Duodenal mucosa (tissue), 2 donors: ENCODE results near the gene CPSF7.

ENCODE experiments used
- H3K27ac ChIP-seq: one replicate; pipeline ENCODE4 v1.7.0; 2013; ENCODE audit warnings: low read depth, low read length
- H3K27me3 ChIP-seq, 2 donors: one replicate each; pipeline ENCODE4 v1.7.0; 2013; ENCODE audit warnings: low read length in 2 of 2, control low read depth in 1 of 2; ENCODE audit not compliant: insufficient read depth in 2 of 2, control insufficient read depth in 1 of 2
- H3K36me3 ChIP-seq, 2 donors: one replicate each; pipeline ENCODE4 v1.7.0; 2013; ENCODE audit warnings: low read length in 2 of 2, control low read depth in 1 of 2; ENCODE audit not compliant: insufficient read depth in 2 of 2, control insufficient read depth in 1 of 2
- H3K4me1 ChIP-seq, 2 donors: one replicate each; pipeline ENCODE4 v1.7.0; 2013; ENCODE audit warnings: low read length in 2 of 2, control low read depth in 1 of 2; ENCODE audit not compliant: insufficient read depth in 2 of 2, control insufficient read depth in 1 of 2
- H3K4me3 ChIP-seq, 2 donors: one replicate each; pipeline ENCODE4 v1.7.0; 2013; ENCODE audit warnings: low read length in 2 of 2, low read depth in 1 of 2
- H3K9ac ChIP-seq, 2 donors: one replicate each; pipeline ENCODE4 v1.7.0; 2013; ENCODE audit warnings: low read length in 2 of 2, low read depth in 1 of 2
- H3K9me3 ChIP-seq, 2 donors: one replicate each; pipeline ENCODE4 v1.7.0; 2013; ENCODE audit warnings: low read length in 2 of 2, control low read depth in 1 of 2; ENCODE audit not compliant: control insufficient read depth in 1 of 2

Gene CPSF7, protein sequence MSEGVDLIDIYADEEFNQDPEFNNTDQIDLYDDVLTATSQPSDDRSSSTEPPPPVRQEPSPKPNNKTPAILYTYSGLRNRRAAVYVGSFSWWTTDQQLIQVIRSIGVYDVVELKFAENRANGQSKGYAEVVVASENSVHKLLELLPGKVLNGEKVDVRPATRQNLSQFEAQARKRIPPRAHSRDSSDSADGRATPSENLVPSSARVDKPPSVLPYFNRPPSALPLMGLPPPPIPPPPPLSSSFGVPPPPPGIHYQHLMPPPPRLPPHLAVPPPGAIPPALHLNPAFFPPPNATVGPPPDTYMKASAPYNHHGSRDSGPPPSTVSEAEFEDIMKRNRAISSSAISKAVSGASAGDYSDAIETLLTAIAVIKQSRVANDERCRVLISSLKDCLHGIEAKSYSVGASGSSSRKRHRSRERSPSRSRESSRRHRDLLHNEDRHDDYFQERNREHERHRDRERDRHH

DNA sequence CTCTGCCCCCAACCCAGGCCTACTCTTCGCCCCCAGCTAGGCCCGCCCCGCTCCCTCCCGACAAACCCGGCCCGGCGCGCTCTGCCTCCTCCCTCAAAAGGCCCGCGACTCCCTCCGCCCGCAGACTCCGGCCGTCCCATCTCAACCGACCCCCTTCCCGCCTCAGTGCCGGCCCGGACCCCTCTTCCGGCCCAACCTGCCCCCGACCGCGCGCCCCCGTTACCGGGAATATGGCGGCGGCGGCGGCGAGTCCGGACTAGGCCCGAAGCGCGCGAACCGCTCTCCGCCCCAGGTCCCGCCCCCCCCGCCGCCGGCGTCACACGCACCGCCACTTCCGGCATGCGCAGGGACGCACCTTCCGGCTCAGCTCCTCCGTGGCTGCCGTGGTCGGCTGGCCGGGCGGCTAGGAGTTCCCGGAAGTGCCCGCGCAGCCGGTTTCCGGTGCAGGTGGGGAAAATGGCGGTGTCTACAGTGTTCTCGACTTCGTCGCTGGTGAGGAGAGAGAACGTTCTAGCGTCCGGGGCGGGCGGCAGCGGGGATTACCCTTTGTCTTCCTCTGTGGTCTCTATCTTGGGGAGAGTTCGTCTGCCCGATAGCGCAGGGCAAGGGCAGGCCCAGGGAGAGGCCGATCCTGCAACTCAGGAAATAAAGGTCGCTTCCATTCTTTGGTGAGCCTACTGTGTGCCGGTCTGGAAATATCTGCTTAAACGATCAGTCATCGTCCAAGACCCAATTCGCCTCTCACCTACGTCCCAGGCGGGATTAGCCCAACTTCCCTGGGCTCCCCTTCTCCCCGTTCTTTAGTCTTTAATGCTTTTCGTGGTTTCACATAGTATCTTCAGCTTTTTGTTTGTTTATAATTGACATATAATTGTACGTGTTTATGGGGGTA lies at the start of gene CPSF7, which contains the start of gene SDHAF2:
Gene CPSF7, minus strand, starts transcription at position 285 of the 892 bp plus-strand sequence. CDS start 740 bp downstream, outside the sequence.
Gene SDHAF2, plus strand, starts transcription at position 434 of the 892 bp plus-strand sequence. Its CDS starts 23 bp downstream, at position 457.
- Histone ChIP-seq H3K27me3 (no peaks in the 10 kb centered on the region), H3K27ac (peak within 1 kb of the TSS; percentile 93), H3K4me3 (peak within 1 kb of the TSS; percentile 78 to 93), H3K9ac (peak within 1 kb of the TSS; percentile 88 to 95), H3K9me3 (no peaks in the 10 kb centered on the region), H3K4me1 (peaks cover 15 to 22% of the 10 kb centered on the region in 2 donors), H3K36me3 (peaks cover 23 to 39% of the 10 kb centered on the region in 2 donors)

GRCh38 chr11:61477727-61478148 lies 48.0 kb upstream of the CPSF7 start:
- H3K27ac ChIP-seq: no peak overlapping the region
- H3K9me3 ChIP-seq: no peaks in the 10 kb centered on the region
- no peak overlapping the region for H3K9ac ChIP-seq
- H3K27me3 ChIP-seq: peaks cover 6 to 12% of the 10 kb centered on the region in 2 donors
- no peak overlapping the region for H3K4me3 ChIP-seq
- H3K4me1 ChIP-seq: no peaks in the 10 kb centered on the region
- peaks cover 0 to 5% of the 10 kb centered on the region in 2 donors for H3K36me3 ChIP-seq

DNA sequence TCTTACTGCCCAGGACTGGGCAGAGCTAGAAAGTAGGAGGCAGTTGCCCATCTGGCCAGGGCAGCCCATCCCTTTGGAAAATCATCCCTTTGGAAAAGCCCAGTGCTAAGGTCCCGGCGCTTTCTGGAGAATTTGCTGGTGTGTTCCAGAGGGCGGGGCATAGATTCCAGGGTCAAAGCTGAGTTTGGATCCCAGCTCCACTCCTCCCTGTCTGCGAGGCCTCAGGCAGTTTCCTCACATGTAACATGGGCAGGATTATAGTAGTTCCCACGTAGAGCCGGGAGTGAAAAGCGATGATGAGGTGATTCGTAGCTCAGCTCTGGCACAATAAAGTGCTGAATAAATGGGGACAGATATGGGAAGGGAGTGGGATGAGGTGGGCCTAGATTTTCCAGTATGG lies 47.4 kb upstream of the CPSF7 start:
- Histone ChIP-seq H3K27ac (no peak overlapping the region), H3K27me3 (peaks cover 6 to 12% of the 10 kb centered on the region in 2 donors), H3K4me1 (no peaks in the 10 kb centered on the region), H3K9ac (no peak overlapping the region), H3K36me3 (peaks cover 0 to 5% of the 10 kb centered on the region in 2 donors), H3K9me3 (no peaks in the 10 kb centered on the region), H3K4me3 (no peak overlapping the region)

DNA sequence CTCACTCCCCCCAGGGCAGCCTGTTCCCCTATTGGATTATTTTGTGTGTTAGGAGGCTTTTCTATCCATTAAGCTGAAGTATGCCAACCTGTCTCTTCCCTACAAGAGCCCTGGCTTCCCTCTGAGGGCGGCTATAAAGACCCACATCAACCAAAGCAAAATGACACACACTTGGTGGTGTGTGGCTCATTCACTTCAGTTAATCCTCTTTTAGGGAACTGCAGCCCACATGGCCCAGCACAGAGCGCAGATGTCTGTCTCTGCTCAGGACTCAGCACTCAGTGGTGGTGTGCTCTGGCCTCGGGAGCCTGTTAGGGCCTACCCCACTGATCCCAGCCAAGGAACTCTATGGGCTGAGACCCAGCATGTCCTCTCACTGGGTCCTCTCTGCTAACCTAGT lies 46.6 kb upstream of the CPSF7 start:
- Histone ChIP-seq H3K9ac (no peak overlapping the region), H3K4me3 (no peak overlapping the region), H3K36me3 (peaks cover 0 to 5% of the 10 kb centered on the region in 2 donors), H3K27ac (no peak overlapping the region), H3K4me1 (no peaks in the 10 kb centered on the region), H3K9me3 (no peaks in the 10 kb centered on the region), H3K27me3 (peaks cover 6 to 10% of the 10 kb centered on the region in 2 donors)

DNA sequence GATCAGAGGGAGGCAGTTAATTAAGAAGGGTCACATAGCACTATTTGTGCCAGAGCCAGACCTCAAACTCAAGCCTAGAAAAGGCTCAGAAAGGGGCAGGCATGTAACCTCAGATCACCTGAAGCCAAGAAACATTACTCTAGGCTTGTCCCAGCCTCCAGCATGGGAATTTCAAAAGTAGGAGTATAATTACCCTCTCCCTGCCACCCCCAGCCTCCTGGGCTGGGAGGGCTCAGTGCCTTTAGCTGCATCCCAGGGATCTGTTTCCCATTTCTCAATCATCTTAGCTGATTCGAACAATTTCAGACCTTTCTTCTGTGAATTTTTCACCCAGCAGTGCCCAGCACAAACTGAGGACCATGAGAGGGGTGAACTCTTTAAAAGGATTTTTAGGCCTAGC lies 45.7 kb upstream of the CPSF7 start:
- Histone ChIP-seq H3K4me1 (no peaks in the 10 kb centered on the region), H3K9ac (no peak overlapping the region)

DNA sequence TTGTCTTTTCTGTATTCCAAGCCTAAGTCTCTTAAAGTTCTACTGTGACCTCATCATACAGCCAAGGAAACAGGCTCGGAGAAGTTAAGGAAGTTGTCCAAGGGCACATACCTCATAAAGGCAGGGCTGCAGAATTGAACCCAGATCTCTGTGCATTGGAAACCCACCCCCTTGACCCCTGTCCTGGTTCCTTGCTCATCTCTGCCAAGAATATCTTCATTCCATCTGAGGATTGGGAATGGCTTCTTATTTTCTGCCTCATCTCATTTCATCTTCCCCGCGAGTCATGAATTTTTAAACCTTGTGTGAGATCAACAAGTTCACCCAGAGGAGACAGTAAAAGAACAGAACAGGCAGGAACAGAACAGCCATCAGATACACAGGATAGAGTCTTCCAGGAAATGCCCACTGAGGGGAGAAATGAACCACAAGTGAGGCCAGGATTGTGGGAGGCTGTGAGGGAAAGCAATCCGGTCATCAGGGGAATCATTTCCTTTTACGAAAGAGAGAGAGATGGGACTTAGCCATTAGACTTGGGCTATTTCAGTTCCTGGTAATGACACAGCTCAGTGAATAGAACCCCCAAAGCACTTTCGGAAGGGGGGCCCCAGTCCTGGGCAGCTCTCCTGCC lies 44.4 kb upstream of the CPSF7 start:
- Histone ChIP-seq H3K36me3 (peaks cover 4 to 13% of the 10 kb centered on the region in 2 donors), H3K4me3 (no peak overlapping the region), H3K27me3 (peaks cover 6 to 10% of the 10 kb centered on the region in 2 donors), H3K4me1 (no peaks in the 10 kb centered on the region), H3K27ac (no peak overlapping the region), H3K9ac (no peak overlapping the region), H3K9me3 (no peaks in the 10 kb centered on the region)

More for the DNA sequence above, 45.7 kb upstream of the CPSF7 start:
- Histone ChIP-seq H3K27me3 (peaks cover 6 to 10% of the 10 kb centered on the region in 2 donors), H3K4me3 (no peak overlapping the region), H3K9me3 (no peaks in the 10 kb centered on the region), H3K27ac (no peak overlapping the region), H3K36me3 (peaks cover 4 to 9% of the 10 kb centered on the region in 2 donors)

DNA sequence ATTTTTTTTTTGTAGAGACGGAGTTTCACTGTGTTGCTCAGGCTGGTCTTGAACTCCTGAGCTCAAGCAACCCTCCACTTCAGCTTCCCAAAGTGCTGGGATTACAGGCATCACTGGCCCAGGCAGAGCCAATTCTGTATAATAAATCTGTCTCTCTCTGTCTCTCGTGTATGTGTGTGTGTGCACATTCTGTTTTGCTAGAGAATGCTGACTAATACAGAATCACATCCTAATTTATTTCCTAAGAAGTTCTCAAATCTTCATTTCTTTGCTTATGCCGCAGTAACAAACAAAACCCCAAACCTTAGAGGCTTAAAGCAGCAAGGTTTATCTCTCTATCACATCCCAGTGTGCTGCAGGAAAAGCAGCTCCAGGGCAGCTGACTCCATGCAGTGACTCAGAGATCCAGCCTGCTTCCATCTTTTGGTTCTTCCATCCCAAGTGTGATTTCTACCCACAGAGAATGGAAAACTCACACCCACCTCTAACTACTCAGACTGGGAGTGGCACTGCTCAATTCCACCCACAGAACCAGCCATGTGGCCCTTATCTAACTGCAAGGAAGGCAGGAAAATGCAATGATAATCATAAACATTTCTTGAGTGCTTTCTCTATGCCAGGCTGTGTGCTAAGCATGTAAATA lies 43.7 kb upstream of the CPSF7 start:
- no peaks in the 10 kb centered on the region for H3K9me3 ChIP-seq
- H3K9ac ChIP-seq: no peak overlapping the region
- no peak overlapping the region for H3K27ac ChIP-seq
- H3K4me3 ChIP-seq: no peak overlapping the region
- H3K36me3 ChIP-seq: peaks cover 5 to 13% of the 10 kb centered on the region in 2 donors
- H3K27me3 ChIP-seq: peaks cover 2 to 6% of the 10 kb centered on the region in 2 donors
- no peaks in the 10 kb centered on the region for H3K4me1 ChIP-seq

DNA sequence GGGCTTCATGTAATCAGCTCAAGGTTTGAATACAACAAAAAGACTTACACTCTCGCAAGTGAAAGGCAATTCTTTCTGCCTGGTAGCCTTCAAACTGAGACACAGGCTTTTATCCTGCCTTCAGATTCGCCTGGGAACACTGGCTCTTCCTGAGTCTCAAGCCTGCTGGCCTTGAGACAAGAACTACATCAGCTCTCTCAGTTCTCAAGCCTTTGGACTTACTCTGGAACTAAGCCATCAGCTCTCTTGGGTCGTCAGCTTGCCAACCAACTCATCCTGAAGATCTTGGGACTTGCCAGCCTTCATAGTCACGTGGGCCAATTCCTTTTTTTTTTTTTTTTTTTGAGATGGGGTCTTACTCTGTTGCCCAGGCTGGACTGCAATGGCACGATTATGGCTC lies 43.1 kb upstream of the CPSF7 start:
- no peak overlapping the region for H3K9ac ChIP-seq
- no peaks in the 10 kb centered on the region for H3K27me3 ChIP-seq
- no peaks in the 10 kb centered on the region for H3K4me1 ChIP-seq
- H3K36me3 ChIP-seq: peaks cover 9 to 13% of the 10 kb centered on the region in 2 donors
- no peak overlapping the region for H3K4me3 ChIP-seq
- no peak overlapping the region for H3K27ac ChIP-seq
- no peaks in the 10 kb centered on the region for H3K9me3 ChIP-seq

GRCh38 chr11:61472282-61472681 lies 42.5 kb upstream of the CPSF7 start:
- no peak overlapping the region for H3K9ac ChIP-seq
- no peaks in the 10 kb centered on the region for H3K9me3 ChIP-seq
- no peaks in the 10 kb centered on the region for H3K4me1 ChIP-seq
- no peaks in the 10 kb centered on the region for H3K27me3 ChIP-seq
- H3K27ac ChIP-seq: no peak overlapping the region
- peaks cover 9 to 13% of the 10 kb centered on the region in 2 donors for H3K36me3 ChIP-seq
- no peak overlapping the region for H3K4me3 ChIP-seq
